ENCODE results near the gene TRIM46.
A peak's percentile ranks its signal among the peaks of the same experiment; 100 is the strongest.

DNA sequence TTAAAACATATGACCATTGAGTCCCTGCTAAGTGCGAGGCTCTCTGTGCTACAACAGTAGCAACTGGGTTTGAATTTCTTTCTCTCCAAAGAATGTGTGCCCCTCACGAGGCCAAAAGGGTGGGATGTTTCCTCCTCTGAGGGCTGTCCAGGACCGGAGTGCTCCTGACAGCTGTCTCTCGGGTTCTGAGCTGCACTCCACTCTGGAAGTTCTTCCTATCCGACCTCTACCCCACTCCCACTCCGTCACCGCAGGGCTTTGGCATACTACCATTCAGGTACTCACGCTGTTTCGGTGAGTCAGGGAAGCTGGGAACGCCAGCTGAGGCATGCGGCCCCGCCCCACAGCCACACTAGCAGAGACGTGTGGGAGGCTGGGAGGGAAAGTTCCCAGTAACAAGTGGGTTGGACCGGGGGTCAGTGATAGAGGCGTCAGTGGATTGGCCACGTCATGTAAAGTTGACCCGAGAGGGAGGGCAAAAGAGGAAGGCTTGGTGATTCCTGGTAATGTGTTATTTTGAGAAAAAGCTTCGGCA lies 38.7 kb upstream of the TRIM46 start:
- TF ChIP-seq, protein P1, sequence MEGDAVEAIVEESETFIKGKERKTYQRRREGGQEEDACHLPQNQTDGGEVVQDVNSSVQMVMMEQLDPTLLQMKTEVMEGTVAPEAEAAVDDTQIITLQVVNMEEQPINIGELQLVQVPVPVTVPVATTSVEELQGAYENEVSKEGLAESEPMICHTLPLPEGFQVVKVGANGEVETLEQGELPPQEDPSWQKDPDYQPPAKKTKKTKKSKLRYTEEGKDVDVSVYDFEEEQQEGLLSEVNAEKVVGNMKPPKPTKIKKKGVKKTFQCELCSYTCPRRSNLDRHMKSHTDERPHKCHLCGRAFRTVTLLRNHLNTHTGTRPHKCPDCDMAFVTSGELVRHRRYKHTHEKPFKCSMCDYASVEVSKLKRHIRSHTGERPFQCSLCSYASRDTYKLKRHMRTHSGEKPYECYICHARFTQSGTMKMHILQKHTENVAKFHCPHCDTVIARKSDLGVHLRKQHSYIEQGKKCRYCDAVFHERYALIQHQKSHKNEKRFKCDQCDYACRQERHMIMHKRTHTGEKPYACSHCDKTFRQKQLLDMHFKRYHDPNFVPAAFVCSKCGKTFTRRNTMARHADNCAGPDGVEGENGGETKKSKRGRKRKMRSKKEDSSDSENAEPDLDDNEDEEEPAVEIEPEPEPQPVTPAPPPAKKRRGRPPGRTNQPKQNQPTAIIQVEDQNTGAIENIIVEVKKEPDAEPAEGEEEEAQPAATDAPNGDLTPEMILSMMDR (IDR thresholded peaks at IDR 0.05), result no peak
- peak; percentile 55 for TF ChIP-seq POLR2A (IDR thresholded peaks at IDR 0.05)

All from prostate gland (tissue), 2 donors.